ENCODE measurements around the gene ERICH4.

Gene ERICH4

GRCh38 chr19:41428481-41428859 is 14.5 kb upstream of the ERICH4 start:
- Histone ChIP-seq H3K4me2 (ENCODE audit: insufficient read depth, low read length, poor library complexity, severe bottlenecking) (no peak overlapping the region), H3K23ac (ENCODE audit: low read depth, low read length, poor library complexity) (peak overlapping the region; percentile 73), H2BK5ac (ENCODE audit: low read length) (peak overlapping the region; percentile 66), H3K79me1 (ENCODE audit: low read depth, low read length) (peaks cover 8% of the 10 kb centered on the region), H3K9me3 (replicated peaks in 1 of 2; ENCODE audit: control insufficient read depth in 2 of 2, insufficient read depth in 1 of 2, low read depth in 1 of 2, low read length in 2 of 2) (no peaks in the 10 kb centered on the region), H2BK120ac (ENCODE audit: low read depth, low read length) (no peak overlapping the region), H3K36me3 (replicated peaks in 1 of 2; ENCODE audit: control insufficient read depth in 2 of 2, insufficient read depth in 2 of 2, low read length in 2 of 2) (peaks cover 35 to 45% of the 10 kb centered on the region in 2 donors), H2BK12ac (ENCODE audit: low read length) (no peak overlapping the region), H4K91ac (ENCODE audit: low read depth, low read length, poor library complexity) (no peak overlapping the region), H3K18ac (ENCODE audit: low read length) (peak overlapping the region; percentile 61), H3K9ac (ENCODE audit: low read depth, low read length, poor library complexity) (no peak overlapping the region), H3K4me3 (ENCODE audit: low read length in 2 of 2) (no peak overlapping the region), H2AFZ (ENCODE audit: low read length) (no peak overlapping the region), H3K4ac (ENCODE audit: low read length) (no peak overlapping the region), H3K14ac (ENCODE audit: low read length) (no peak overlapping the region), H2BK15ac (ENCODE audit: low read length) (peak overlapping the region; percentile 79), H3K27me3 (ENCODE audit: control insufficient read depth in 3 of 3, insufficient read depth in 3 of 3, low read depth in 1 of 3, low read length in 3 of 3) (no peaks in the 10 kb centered on the region), H4K8ac (ENCODE audit: low read depth, low read length) (no peak overlapping the region), H3K27ac (replicated peaks; ENCODE audit: low read length) (no peak overlapping the region), H2AK5ac (ENCODE audit: low read depth, low read length) (peak overlapping the region; percentile 78), H3K4me1 (ENCODE audit: control insufficient read depth in 2 of 2, insufficient read depth in 1 of 2, low read depth in 1 of 2, low read length in 2 of 2) (peaks cover 13 to 19% of the 10 kb centered on the region in 2 donors)
- no CpG with 5 or more reads among the region's 1 CpG for WGBS, 2 donors (ENCODE audit: extremely low coverage in 2 of 2, insufficient read length in 2 of 2, insufficient replicate concordance in 1 of 2)
- DNase-seq (ENCODE audit: low spot score): no peak

- Histone ChIP-seq H3K9me3 (replicated peaks in 1 of 2; ENCODE audit: control insufficient read depth in 2 of 2, insufficient read depth in 1 of 2, low read depth in 1 of 2, low read length in 2 of 2) (no peaks in the 10 kb centered on the region), H4K8ac (ENCODE audit: low read depth, low read length) (no peak overlapping the region), H3K18ac (ENCODE audit: low read length) (no peak overlapping the region), H3K27ac (replicated peaks; ENCODE audit: low read length) (no peak overlapping the region), H3K79me1 (ENCODE audit: low read depth, low read length) (peaks cover 5% of the 10 kb centered on the region), H2BK120ac (ENCODE audit: low read depth, low read length) (no peak overlapping the region), H3K27me3 (ENCODE audit: control insufficient read depth in 3 of 3, insufficient read depth in 3 of 3, low read depth in 1 of 3, low read length in 3 of 3) (no peaks in the 10 kb centered on the region), H3K4me1 (ENCODE audit: control insufficient read depth in 2 of 2, insufficient read depth in 1 of 2, low read depth in 1 of 2, low read length in 2 of 2) (peaks cover 13 to 19% of the 10 kb centered on the region in 2 donors), H2AFZ (ENCODE audit: low read length) (no peak overlapping the region), H2BK5ac (ENCODE audit: low read length) (no peak overlapping the region), H3K4me2 (ENCODE audit: insufficient read depth, low read length, poor library complexity, severe bottlenecking) (no peak overlapping the region), H2BK12ac (ENCODE audit: low read length) (no peak overlapping the region), H3K4me3 (ENCODE audit: low read length in 2 of 2) (peak overlapping the region in 1 of 2 donors; percentile 39), H3K9ac (ENCODE audit: low read depth, low read length, poor library complexity) (no peak overlapping the region), H3K4ac (ENCODE audit: low read length) (no peak overlapping the region), H2AK5ac (ENCODE audit: low read depth, low read length) (no peak overlapping the region), H2BK15ac (ENCODE audit: low read length) (no peak overlapping the region), H3K36me3 (replicated peaks in 1 of 2; ENCODE audit: control insufficient read depth in 2 of 2, insufficient read depth in 2 of 2, low read length in 2 of 2) (peaks cover 28 to 39% of the 10 kb centered on the region in 2 donors), H4K91ac (ENCODE audit: low read depth, low read length, poor library complexity) (no peak overlapping the region), H3K14ac (ENCODE audit: low read length) (no peak overlapping the region), H3K23ac (ENCODE audit: low read depth, low read length, poor library complexity) (no peak overlapping the region)
- no CpG with 5 or more reads among the region's 6 CpGs for WGBS, 2 donors (ENCODE audit: extremely low coverage in 2 of 2, insufficient read length in 2 of 2, insufficient replicate concordance in 1 of 2)
- DNase-seq (ENCODE audit: low spot score): no peak
Observed at GRCh38 chr19:41430922-41431321, 12.0 kb upstream of the ERICH4 start.

- Histone ChIP-seq H2AFZ (ENCODE audit: low read length) (no peak overlapping the region), H3K4me3 (ENCODE audit: low read length in 2 of 2) (peak overlapping the region in 1 of 2 donors; percentile 48), H2BK5ac (ENCODE audit: low read length) (no peak overlapping the region), H3K4ac (ENCODE audit: low read length) (no peak overlapping the region), H4K91ac (ENCODE audit: low read depth, low read length, poor library complexity) (no peak overlapping the region), H3K27ac (replicated peaks; ENCODE audit: low read length) (no peak overlapping the region), H2AK5ac (ENCODE audit: low read depth, low read length) (no peak overlapping the region), H3K4me1 (ENCODE audit: control insufficient read depth in 2 of 2, insufficient read depth in 1 of 2, low read depth in 1 of 2, low read length in 2 of 2) (peaks cover 13 to 15% of the 10 kb centered on the region in 2 donors), H2BK15ac (ENCODE audit: low read length) (no peak overlapping the region), H2BK120ac (ENCODE audit: low read depth, low read length) (no peak overlapping the region), H3K14ac (ENCODE audit: low read length) (no peak overlapping the region), H3K36me3 (replicated peaks in 1 of 2; ENCODE audit: control insufficient read depth in 2 of 2, insufficient read depth in 2 of 2, low read length in 2 of 2) (peaks cover 34 to 47% of the 10 kb centered on the region in 2 donors), H2BK12ac (ENCODE audit: low read length) (no peak overlapping the region), H3K9ac (ENCODE audit: low read depth, low read length, poor library complexity) (no peak overlapping the region), H3K79me1 (ENCODE audit: low read depth, low read length) (peaks cover 5% of the 10 kb centered on the region), H3K27me3 (ENCODE audit: control insufficient read depth in 3 of 3, insufficient read depth in 3 of 3, low read depth in 1 of 3, low read length in 3 of 3) (no peaks in the 10 kb centered on the region), H4K8ac (ENCODE audit: low read depth, low read length) (no peak overlapping the region), H3K18ac (ENCODE audit: low read length) (no peak overlapping the region), H3K4me2 (ENCODE audit: insufficient read depth, low read length, poor library complexity, severe bottlenecking) (no peak overlapping the region), H3K9me3 (replicated peaks in 1 of 2; ENCODE audit: control insufficient read depth in 2 of 2, insufficient read depth in 1 of 2, low read depth in 1 of 2, low read length in 2 of 2) (no peaks in the 10 kb centered on the region), H3K23ac (ENCODE audit: low read depth, low read length, poor library complexity) (peak overlapping the region; percentile 25)
- WGBS, 2 donors (ENCODE audit: extremely low coverage in 2 of 2, insufficient read length in 2 of 2, insufficient replicate concordance in 1 of 2): no CpG with 5 or more reads among the region's 23 CpGs
- no peak for DNase-seq (ENCODE audit: low spot score)
Observed at GRCh38 chr19:41431426-41432386, 11.2 kb upstream of the ERICH4 start.

GRCh38 chr19:41433171-41433570 is 9.8 kb upstream of the ERICH4 start:
- Histone ChIP-seq H3K4me3 (ENCODE audit: low read length in 2 of 2) (no peak overlapping the region), H3K14ac (ENCODE audit: low read length) (no peak overlapping the region), H3K23ac (ENCODE audit: low read depth, low read length, poor library complexity) (peak overlapping the region; percentile 27), H3K18ac (ENCODE audit: low read length) (no peak overlapping the region), H3K4ac (ENCODE audit: low read length) (no peak overlapping the region), H2BK12ac (ENCODE audit: low read length) (no peak overlapping the region), H3K9me3 (replicated peaks in 1 of 2; ENCODE audit: control insufficient read depth in 2 of 2, insufficient read depth in 1 of 2, low read depth in 1 of 2, low read length in 2 of 2) (no peaks in the 10 kb centered on the region), H3K4me2 (ENCODE audit: insufficient read depth, low read length, poor library complexity, severe bottlenecking) (no peak overlapping the region), H3K27me3 (ENCODE audit: control insufficient read depth in 3 of 3, insufficient read depth in 3 of 3, low read depth in 1 of 3, low read length in 3 of 3) (no peaks in the 10 kb centered on the region), H2BK5ac (ENCODE audit: low read length) (peak overlapping the region; percentile 73), H2BK15ac (ENCODE audit: low read length) (no peak overlapping the region), H2AK5ac (ENCODE audit: low read depth, low read length) (no peak overlapping the region), H3K36me3 (replicated peaks in 1 of 2; ENCODE audit: control insufficient read depth in 2 of 2, insufficient read depth in 2 of 2, low read length in 2 of 2) (peaks cover 40 to 56% of the 10 kb centered on the region in 2 donors), H3K79me1 (ENCODE audit: low read depth, low read length) (peaks cover 5% of the 10 kb centered on the region), H4K8ac (ENCODE audit: low read depth, low read length) (no peak overlapping the region), H3K27ac (replicated peaks; ENCODE audit: low read length) (no peak overlapping the region), H4K91ac (ENCODE audit: low read depth, low read length, poor library complexity) (no peak overlapping the region), H3K4me1 (ENCODE audit: control insufficient read depth in 2 of 2, insufficient read depth in 1 of 2, low read depth in 1 of 2, low read length in 2 of 2) (peaks cover 3 to 4% of the 10 kb centered on the region in 2 donors), H2AFZ (ENCODE audit: low read length) (no peak overlapping the region), H2BK120ac (ENCODE audit: low read depth, low read length) (peak overlapping the region; percentile 47), H3K9ac (ENCODE audit: low read depth, low read length, poor library complexity) (no peak overlapping the region)
- WGBS, 2 donors (ENCODE audit: extremely low coverage in 2 of 2, insufficient read length in 2 of 2, insufficient replicate concordance in 1 of 2): no CpG with 5 or more reads among the region's 18 CpGs
- DNase-seq (ENCODE audit: low spot score): no peak

All from neuronal stem cell (in vitro differentiated cells).